GM19455 (cell line): ENCODE results near the gene ELMO3.

ENCODE experiments used
- ATAC-seq: cut with Tn5 transposase; IDR thresholded peaks from one replicate; pipeline ENCODE4 v1.9.1; 2021; ENCODE audit not compliant: unreplicated experiment

The ELMO3 gene

DNA sequence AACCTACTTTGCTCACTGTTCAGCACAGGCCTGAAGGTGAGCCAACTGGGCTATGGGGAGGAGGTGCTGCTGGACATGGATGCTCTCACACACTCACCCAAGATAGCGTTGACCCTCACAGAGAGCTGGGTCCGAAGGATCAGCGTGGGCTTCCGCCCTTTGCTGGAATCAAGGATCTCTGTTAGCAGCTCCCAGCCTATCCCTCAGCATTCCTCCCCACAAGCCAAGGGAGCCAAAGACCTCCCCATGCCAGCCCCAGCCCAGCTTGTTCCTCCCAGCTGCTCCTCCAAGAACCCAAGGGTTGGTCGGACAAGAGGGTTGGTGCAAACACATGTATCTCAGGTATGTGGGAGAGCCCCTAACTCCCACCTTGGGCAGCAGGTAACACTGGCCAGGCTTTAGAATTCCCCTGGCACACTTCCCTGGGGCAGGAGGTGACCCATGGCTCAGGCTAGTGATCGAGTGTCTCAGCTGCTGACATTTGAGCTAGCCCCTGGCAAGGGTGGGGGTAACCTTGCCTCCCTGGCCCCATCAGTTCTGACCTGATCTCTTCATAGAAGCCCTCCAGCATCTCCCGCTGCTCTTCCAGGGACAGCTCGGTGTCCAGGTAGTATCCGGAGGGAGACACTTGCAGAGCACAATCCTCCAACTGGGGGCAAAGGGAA is 40.0 kb downstream of the ELMO3 start:
- ATAC-seq = no peak

DNA sequence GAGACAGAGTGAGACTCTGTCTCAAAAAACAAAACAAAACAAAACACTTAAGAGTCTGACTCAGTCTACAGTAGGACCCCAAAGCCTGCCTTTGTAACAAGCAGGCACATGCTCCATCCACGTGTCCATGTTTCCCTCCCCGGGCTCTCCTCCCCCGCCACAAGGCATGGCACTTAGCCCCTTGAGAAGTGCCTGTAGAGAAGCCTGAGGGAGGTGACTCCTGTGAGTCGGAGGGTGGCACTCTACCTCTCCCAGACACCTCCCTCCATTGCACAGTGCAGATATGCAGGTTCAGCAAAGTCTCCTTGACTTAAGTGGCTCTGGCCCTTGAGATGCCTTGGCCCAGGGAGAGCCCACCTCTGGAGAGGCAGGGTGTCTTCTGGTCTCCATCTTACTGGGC is 41.6 kb downstream of the ELMO3 start:
- no peak for ATAC-seq

DNA sequence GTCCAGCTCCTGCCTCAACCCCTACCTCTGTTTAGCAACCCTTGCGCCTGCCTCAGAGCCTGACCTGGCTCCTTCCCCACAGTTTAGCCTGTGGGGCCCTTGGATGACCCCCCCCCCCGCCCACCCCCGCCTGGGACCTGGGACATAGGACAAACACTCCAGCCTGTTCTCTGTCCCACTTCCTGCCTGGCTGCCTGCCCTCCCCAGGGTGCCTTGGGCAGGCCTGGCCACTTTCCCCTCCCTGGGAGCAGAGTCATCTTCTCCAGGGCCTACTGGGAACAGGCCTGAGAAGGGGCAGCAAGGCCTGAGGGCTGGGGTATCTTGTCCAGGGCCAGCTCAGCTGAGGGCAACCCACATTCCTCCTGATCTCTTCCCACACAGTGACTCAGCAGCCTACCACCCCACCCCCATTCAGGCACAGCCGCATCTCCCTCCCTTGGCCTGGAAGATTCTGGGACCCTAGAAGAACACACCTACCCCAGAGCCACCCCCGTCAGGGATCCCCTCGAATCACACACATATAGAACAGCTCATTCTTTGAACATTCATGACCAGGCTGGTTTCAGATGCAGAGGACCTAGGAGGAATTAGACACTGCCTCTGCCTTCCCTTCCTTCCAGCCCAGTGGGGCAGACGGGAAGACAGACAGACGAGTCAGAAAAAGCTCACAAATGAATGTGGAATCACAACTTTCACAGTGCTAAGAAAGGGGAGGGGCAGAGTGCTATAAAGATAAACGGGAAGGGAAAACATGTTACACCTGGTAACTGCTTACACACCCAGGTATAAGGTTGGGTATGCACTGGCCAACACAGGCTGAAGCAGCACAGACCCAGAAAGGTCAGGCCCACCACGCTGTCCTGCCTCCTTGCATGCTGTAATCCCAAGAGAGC is 42.3 kb downstream of the ELMO3 start:
- no peak for ATAC-seq

DNA sequence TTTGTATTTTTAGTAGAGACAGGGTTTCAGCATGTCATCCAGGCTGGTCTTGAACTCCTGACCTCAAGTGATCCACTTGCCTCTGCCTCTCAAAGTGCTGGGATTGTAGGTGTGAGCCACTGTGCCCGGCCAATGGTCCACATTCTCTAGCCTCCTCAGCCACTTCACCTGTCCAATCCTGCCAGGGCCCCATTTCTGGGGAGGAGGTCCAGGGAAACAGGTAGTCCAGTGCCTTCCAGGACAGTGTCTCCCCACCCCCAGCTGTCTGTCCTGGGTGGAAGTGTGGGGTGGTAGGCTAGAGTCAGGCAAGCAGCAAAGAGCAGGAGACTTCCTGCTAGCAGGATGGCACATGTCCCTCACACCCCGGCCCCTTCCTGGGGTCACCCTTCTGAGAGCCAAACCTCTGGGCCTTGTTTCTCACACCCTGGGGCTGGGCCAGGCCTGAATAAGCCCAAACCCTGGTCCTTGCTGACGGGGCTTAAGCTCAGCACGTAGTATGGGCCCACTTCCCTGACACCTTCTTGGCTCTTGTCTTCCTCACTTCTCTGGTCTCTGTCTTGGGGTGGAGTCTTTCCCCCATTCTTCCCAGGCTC is 43.3 kb downstream of the ELMO3 start:
- ATAC-seq = no peak

DNA sequence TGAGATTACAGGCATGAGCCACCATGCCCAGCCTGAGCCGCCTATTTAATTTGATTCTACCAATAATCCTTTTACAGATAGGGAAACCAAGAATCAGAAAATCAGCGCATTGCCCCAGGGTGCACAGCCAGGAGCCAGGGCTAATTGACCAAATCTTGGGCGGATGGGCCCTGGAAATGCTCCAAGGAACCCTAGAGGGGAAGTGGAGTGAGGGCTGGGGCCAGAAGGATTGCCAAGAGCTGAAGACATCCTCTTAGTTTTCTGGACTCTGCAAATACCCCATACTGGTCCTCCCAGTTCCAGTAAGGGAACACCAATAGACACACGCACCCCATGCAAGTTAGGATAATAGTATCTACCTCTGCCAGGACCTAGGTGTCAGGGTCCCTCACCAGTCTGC is 44.5 kb downstream of the ELMO3 start:
- ATAC-seq = no peak

DNA sequence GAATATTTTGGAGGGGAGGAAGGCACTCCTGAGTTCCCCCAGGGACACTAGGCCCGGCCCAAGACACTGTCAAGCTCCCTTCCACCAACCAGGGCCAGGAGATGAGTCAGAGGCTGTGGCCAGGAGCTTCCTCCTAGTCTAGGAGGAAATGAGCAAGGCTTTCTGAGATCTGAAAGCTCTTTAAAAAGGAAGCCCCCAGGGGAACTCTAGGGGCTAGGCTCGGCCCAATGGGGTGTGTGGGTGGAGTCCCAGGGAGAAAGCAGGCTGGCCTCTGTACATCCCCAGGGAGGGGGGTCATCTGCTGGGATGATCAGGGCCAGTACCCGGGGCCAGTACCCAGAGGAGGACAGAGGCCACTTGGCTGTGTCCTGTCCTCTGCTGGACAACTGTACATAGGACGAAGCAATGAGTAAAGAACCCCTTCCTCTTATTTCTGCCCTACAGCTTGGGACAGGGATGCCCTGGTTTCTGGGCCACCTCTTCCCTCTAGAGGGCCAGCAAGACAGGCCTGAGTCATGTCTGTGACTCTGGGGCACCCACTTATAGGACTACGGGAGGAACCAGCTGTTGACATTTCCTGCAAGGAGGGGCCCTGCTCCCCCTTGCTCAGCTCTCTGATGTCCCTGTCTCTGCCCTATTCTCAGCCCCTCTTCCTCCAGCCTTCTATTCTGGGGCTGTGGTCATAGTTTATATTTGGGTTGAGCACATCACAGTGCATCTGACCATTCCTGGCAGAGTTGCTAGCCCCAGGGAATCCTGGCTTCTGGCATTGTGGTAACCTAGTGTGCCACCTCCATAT is 45.7 kb downstream of the ELMO3 start:
- ATAC-seq = peak; percentile 48

DNA sequence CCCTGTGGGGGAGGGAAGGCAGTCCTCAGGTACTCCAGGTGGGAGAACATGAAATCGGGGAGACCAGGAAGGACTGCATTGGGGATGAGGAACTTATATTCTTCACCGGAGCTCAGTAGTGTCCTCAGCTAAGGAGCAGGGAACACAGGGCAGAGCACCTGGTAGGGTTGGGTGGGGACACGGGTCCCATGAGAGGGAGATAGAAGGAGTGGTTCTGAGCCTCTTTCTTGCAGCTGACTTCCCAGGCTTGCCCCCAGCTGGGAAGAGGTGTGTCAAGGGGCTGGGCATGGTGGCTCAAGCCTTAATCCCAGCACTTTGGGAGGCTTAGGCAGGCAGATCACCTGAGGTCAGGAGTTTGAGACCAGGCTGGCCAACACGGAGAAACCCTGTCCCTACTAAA is 46.3 kb downstream of the ELMO3 start:
- no peak for ATAC-seq

DNA sequence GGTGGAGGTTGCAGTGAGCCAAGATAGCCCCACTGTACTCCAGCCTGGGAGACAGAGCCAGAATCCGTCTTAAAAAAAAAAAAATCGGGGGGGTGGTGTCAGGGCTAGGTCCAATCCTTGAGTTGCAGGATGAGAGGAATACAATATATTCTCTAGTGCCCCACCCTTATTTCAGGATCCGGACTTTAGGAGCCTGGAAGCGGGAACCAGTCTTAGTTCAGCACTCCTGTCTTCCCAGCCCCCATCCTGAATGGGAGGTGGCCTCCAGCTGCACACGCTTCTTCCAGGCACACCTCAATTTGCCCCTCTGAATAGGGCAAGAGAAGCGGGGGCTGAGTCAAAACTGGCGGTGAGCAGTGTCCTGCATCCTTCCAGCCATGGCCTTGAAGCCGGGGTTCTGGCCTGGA is 46.7 kb downstream of the ELMO3 start:
- ATAC-seq = no peak

DNA sequence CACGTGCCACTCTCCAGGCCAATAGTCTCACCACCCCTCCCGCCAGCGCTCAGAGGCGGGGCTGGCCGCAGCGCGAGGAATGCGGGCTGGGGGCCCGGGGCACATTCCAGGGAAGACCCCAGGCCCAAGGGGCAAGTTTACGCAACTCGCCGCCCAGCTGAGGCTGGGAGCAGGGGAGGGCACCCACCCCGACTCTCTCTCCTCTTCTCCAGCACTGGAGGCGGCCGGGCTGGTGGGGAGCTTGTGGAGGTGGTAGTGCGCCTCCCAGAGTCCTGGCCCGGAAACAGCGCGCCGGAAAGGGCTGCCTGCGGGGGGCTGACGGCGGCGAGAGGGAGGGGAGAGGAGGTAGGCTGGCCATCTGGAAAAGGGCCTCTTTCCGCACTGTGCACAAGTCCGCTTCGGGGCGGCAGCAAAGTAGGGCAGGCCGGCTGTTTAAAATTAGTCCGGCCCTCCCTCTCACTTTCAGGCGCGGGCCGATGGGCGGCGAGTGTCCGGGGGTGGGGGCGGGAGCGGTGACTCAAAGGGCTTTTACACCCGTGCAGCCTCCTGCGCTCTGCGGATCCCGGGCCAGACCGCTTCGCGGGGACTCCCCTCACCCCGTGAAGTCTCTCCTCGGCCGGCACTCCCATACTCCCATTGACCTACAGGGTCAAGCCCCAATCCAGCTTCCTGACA is 47.3 kb downstream of the ELMO3 start:
- peak; percentile 29 for ATAC-seq

DNA sequence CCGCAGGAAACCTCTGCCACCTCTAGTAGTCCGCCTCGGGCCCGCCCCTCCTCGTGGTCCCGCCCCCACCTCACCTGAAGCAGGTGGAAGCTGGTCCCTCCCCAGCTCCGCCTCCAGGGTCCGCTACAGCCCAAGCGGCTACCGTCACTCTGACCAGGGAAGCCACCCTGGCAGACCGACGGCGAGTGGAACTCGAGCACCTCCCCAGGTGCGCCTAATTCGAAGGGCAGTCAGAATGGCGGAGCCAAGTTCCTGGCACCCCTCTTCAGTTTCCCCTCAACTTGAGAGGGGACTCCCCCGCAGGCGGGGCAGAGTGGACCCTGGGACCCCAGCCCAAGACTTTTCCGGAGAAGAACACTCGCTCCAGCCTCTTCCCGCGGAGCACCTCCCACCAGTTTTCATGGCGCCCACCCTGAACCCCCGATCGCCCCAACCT is 47.8 kb downstream of the ELMO3 start:
- ATAC-seq = peak; percentile 1

DNA sequence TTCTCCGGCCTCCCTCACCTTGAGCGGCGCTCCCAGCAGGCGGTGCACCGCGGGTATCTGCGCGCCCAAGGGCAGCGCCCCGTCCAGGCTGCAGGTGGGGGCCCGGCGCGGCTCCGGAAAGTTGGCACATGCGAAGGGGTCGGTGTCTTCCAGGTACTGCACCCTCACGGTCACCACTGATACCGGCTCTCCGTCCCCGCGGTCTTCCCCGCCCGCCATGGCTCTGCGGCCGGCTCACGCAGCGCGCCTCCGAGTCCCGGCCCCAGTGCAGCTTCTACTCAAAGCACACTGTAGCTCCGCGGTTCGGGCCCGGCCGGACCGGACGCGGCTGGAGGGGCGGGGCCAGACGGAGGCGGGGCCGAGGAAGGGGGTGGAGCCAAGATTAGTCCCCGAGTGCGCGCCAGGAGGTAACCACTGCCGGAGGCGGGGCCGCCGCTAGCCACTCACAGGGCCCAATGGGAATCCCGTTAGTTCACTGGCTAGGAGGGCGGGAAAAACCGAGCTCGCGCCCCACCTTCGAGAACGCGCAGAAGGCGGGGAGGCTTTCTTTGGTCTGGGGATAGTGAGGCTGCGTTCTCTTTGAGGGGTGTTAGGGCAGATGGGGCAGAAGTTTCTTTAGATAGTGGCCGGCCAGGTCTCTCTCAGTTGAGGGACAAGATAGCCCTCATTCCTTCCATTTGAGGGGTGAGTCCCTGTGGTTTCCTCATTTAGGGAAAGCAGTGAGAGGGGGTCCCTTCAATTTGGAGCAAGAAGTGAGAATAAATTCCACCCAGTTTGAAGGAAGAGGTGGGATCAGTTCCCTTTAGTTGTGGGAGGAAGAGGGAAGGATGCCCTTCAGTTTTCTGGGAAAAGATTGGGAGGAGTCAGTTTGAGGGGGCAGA is 48.5 kb downstream of the ELMO3 start, which contains the start of gene FHOD1:
TSS of gene FHOD1 (minus strand) at position 290 of the 881 bp plus-strand sequence. CDS start at position 219, 71 bp downstream.
- ATAC-seq = peak; percentile 45

DNA sequence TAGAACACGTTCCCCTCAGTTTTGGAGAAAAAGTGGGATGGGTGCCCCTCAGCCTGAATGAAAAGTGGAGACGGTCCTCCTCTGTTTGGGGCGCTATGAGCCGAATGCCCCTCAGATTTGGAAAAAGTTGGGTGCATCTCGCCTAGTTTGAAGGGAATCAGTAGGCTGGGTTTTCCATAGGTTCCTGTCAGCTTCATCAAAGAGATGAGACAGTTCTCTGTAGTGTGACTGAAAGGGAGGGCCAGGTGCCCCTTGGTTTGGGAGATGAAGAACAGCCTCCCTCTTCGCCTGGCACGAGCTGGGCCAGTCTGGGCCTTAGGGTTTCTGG is 49.1 kb downstream of the ELMO3 start:
- no peak for ATAC-seq

DNA sequence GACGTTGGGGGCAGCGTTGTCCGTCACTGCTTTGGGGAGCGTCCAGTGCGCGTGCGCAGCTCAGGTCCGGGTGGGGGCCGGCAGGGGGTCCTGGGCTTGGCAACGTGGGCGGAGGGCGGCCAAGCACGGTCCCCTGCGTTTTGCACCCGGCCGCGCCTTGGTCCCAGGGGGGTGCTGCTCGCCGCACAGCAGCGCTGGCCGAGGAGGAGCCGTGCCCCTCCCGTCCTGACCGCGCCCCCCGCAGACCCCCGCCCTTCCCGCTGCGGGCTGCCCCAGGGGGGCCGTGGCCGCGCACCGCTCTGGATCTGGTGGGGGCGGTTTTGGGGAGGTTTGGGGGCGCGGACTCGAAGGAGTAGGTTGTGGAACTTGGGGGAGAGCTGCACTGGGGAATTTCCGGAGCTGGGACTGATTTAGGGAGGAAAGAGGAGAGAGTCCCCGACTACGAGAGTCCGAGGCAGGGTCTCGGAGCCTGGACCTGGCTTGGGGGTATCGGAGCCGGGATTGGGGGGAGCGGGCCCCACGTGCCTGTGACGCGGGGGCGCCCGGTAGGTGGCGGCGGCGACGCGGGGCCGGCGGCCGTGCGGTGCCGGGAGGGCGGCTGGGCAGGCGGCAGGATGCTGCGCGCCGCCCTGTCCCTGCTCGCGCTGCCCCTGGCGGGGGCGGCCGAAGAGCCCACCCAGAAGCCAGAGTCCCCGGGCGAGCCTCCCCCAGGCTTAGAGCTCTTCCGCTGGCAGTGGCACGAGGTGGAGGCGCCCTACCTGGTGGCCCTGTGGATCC is 49.7 kb downstream of the ELMO3 start, which contains the start of gene SLC9A5:
TSS of gene SLC9A5 (plus strand) at position 579 of the 777 bp plus-strand sequence. CDS start at position 615, 36 bp downstream.
- ATAC-seq = no peak

DNA sequence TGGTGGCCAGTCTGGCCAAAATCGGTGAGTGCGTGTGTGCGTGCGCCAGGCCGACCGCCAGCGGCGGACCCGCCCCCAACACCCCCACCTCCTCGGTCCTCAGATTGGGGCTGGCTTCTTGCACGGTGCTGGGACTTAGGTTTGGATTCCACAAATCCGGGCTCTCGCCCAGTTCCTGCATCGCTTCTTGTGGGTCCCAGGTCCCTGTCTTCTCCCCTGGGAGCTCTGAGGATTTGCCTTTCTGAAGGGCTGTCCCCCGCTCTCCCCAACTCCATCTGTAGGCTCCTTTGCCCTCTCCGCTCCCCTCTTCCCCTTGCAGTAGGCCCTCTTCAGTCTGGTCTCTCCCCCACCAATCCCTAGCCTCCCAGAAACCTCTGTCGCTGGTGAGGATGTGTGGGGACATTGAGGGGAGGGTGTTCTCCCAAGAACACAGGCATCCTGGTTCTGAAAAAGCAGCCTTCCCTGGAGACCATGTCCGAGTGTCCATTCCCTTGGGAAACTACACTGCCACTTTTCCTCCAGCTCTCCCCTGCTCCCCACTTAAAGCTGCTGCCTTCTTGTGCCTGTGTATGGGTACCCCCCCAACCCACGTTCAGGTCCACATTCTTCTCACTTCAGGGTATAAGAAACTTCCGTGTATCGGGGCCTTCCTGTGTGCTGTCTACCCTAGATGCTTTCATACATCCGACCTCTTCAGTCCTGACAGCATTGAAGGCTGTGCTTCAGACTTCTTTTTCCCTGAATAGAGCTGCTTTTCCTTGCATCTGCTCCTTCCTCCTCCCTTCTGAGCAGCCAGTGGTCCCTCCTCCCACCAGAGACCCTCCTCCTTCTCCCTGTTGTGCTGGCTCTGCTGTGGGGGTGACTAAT is 50.5 kb downstream of the ELMO3 start:
- ATAC-seq = no peak

DNA sequence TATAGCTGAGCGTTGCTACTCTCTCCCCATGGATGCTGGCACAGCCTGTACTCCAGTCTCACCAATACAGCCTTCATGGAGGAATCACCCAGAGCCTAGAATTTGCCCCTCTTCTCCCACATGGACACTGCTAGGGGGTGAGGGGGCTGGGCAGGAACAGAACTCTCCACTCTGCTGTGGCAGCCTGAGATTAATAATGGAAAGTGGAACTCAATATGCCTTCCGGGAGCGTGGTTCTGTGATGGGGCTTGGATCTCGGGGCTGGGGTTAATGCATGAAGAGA is 51.1 kb downstream of the ELMO3 start:
- no peak for ATAC-seq

DNA sequence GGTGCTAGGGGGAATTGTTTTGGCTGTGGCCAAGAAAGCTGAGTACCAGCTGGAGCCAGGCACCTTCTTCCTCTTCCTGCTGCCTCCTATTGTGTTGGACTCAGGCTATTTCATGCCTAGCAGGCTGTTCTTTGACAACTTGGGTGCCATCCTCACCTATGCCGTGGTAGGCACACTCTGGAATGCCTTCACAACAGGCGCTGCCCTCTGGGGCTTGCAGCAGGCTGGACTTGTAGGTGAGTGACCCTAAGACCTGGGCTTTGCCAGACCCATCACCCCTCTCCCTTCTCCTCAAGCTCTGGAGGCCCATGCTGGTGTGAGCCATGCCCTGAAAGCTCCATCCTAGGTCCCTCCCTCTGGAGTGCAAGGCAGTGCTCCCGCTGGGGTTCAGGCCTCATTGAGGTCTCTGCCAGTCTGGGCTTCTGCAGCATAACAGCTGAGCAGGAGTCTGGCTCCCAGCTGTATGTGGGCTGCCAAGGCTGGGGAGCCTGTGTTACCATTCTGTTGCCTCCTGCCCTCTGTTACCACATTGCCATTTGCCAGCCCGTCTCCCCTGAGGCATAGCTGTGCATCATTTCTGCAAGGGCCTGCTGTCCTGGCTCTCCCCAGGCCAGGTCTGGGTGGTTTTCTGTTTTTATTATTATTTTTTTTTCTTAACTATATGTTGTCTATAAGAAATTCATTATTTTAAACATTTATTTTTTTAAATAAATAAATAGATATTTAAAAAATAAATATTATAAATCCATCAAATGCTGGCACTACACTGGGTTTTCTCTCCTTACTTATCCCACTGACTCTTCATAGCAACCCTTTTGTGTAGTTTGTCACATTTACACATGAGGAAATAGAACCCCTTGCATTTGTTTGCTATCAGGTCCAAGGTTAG is 53.9 kb downstream of the ELMO3 start:
- ATAC-seq = no peak
